NCI-H2081 treated with DMSO at 0.1 percent for 48 hours (cell line): Measurements from ENCODE around the gene DNAJC5.

Experiments
- DNase-seq: peaks from one replicate; lab custom pipeline; 2025; lab: John Stamatoyannopoulos, UW

The DNAJC5 gene

GRCh38 chr20:63884506-63885263 lies 10.2 kb upstream of the DNAJC5 start:
- DNase-seq: no peak

GRCh38 chr20:63885264-63886053 lies 9.5 kb upstream of the DNAJC5 start:
- DNase-seq: no peak

GRCh38 chr20:63886054-63886419 lies 8.9 kb upstream of the DNAJC5 start:
- DNase-seq: no peak

GRCh38 chr20:63886921-63887320 lies 8.0 kb upstream of the DNAJC5 start:
- no peak for DNase-seq

- no peak for DNase-seq
Observed at GRCh38 chr20:63889241-63890200, 5.4 kb upstream of the DNAJC5 start.

- no peak for DNase-seq
Observed at GRCh38 chr20:63890201-63890576, 4.7 kb upstream of the DNAJC5 start.

GRCh38 chr20:63890616-63891015 lies 4.3 kb upstream of the DNAJC5 start:
- no peak for DNase-seq

GRCh38 chr20:63891061-63892002 lies 3.6 kb upstream of the DNAJC5 start:
- no peak for DNase-seq

- no peak for DNase-seq
Observed at GRCh38 chr20:63892402-63892801, 2.5 kb upstream of the DNAJC5 start.

- no peak for DNase-seq
Observed at GRCh38 chr20:63893999-63894357, 948 bp upstream of the DNAJC5 start.

GRCh38 chr20:63895202-63895951 lies 451 bp downstream of the DNAJC5 start:
- no peak for DNase-seq

- DNase-seq: no peak
Observed at GRCh38 chr20:63895952-63896263, 982 bp downstream of the DNAJC5 start.

GRCh38 chr20:63896264-63897105 lies 1.6 kb downstream of the DNAJC5 start:
- DNase-seq: peak; percentile 9

GRCh38 chr20:63897978-63898561 lies 3.1 kb downstream of the DNAJC5 start:
- DNase-seq: no peak

- no peak for DNase-seq
Observed at GRCh38 chr20:63898882-63899558, 4.1 kb downstream of the DNAJC5 start.

GRCh38 chr20:63900413-63900812 lies 5.5 kb downstream of the DNAJC5 start:
- no peak for DNase-seq

GRCh38 chr20:63903796-63904561 lies 9.1 kb downstream of the DNAJC5 start:
- no peak for DNase-seq
